NCI-H82 treated with DMSO at 0.1 percent for 48 hours (cell line): ENCODE results near the gene FLRT2.
A peak's percentile ranks its signal among the peaks of the same experiment; 100 is the strongest.

Experiments used
- DNase-seq: peaks from one replicate; lab custom pipeline; 2025; ENCODE audit not compliant: unreplicated experiment; lab: John Stamatoyannopoulos, UW

FLRT2 gene

GRCh38 chr14:85594217-85594616 is 64.3 kb downstream of the FLRT2 start:
- DNase-seq = no peak

GRCh38 chr14:85595981-85596380 is 66.0 kb downstream of the FLRT2 start:
- no peak for DNase-seq

- DNase-seq = no peak
Observed at GRCh38 chr14:85596562-85596961, 66.6 kb downstream of the FLRT2 start.

- DNase-seq = no peak
Observed at GRCh38 chr14:85597701-85598100, 67.8 kb downstream of the FLRT2 start.

GRCh38 chr14:85599939-85600338 is 70.0 kb downstream of the FLRT2 start:
- no peak for DNase-seq

GRCh38 chr14:85601246-85601645 is 71.3 kb downstream of the FLRT2 start:
- peak; percentile 73 for DNase-seq

- no peak for DNase-seq
Observed at GRCh38 chr14:85601690-85602089, 71.7 kb downstream of the FLRT2 start.

- no peak for DNase-seq
Observed at GRCh38 chr14:85602345-85602744, 72.4 kb downstream of the FLRT2 start.

GRCh38 chr14:85604021-85604420 is 74.1 kb downstream of the FLRT2 start:
- DNase-seq = no peak

- DNase-seq = no peak
Observed at GRCh38 chr14:85604714-85605113, 74.8 kb downstream of the FLRT2 start.

GRCh38 chr14:85607651-85608081 is 77.7 kb downstream of the FLRT2 start:
- DNase-seq = no peak

GRCh38 chr14:85613496-85613895 is 83.6 kb downstream of the FLRT2 start:
- DNase-seq = no peak

GRCh38 chr14:85616386-85616885 is 86.5 kb downstream of the FLRT2 start:
- no peak for DNase-seq

- no peak for DNase-seq
Observed at GRCh38 chr14:85616886-85617285, 86.9 kb downstream of the FLRT2 start.

GRCh38 chr14:85617791-85618190 is 87.8 kb downstream of the FLRT2 start:
- peak; percentile 4 for DNase-seq

GRCh38 chr14:85618390-85618789 is 88.4 kb downstream of the FLRT2 start:
- no peak for DNase-seq

- DNase-seq = no peak
Observed at GRCh38 chr14:85618978-85619377, 89.0 kb downstream of the FLRT2 start.

- DNase-seq = no peak
Observed at GRCh38 chr14:85619851-85620250, 89.9 kb downstream of the FLRT2 start.

- DNase-seq = no peak
Observed at GRCh38 chr14:85620947-85621346, 91.0 kb downstream of the FLRT2 start.

- DNase-seq = no peak
Observed at GRCh38 chr14:85622106-85622505, 92.2 kb downstream of the FLRT2 start.

- no peak for DNase-seq
Observed at GRCh38 chr14:85622986-85623685, 93.2 kb downstream of the FLRT2 start.

- no peak for DNase-seq
Observed at GRCh38 chr14:85625925-85626585, 96.1 kb downstream of the FLRT2 start.

- no peak for DNase-seq
Observed at GRCh38 chr14:85634205-85634604, 104.3 kb downstream of the FLRT2 start.
